Measurements from ENCODE around the gene KRTAP10-12.

- no peak for TF ChIP-seq CTCF (IDR thresholded peaks at IDR 0.05)
- TF ChIP-seq EHMT2 (IDR thresholded peaks at IDR 0.05; ENCODE audit: low read depth), result no peak
These were observed 7.0 kb downstream of the KRTAP10-12 start for GRCh38 chr21:44703731-44704635.
